Measurements from ENCODE around the gene GPATCH8.

DNA sequence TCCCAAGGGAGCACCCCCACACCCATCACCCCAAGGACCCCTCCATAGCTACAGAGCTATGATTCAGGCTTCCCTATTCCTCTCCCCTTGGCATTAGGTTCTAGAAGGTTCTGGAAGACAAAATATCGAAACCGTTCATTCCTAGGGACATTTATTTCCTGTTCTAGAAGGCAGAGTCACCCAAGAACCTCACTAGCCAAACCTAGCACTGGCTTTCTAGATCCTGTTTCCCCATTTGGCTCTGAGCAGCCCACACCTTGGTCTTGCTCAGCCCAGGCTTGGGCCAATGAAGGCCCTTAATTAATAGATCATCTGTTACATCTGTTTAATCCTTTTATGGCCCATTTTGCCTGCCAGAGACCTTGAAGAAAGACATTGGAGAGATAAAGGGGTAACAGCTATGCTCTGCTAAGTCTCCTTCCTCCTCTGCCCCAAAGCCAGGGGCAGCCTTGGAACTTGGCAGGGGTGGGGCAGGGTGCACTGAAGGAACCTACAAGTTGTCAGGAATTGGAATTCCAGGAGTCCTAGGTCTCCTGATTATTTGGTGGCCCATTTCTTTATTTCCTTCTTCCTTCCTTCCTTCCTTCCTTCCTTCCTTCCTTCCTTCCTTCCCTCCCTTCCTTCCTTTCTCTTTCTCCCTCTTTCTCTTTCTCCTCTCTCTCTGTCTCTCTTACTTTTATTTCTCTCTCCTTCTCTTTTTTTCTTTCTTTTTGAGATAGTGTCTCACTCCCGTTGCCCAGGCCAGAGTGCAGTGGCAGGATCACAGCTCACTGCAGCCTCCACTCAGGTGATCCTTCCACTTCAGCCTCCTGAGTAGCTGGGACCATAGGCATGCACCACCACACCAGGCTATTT, 45.4 kb upstream of the GPATCH8 start:
- TF ChIP-seq CTCF (conservative IDR thresholded peaks at IDR 0.05) (no peak), EZH2 (IDR thresholded peaks at IDR 0.05; ENCODE audit: low read depth) (no peak)
